K562 (cell line): ENCODE measurements around the gene CTSW. TPM values are rescaled to one million over a fixed set of nuclear protein-coding genes. Genes with fewer than 3 reads are reported as not detected.

Experiments used
- BCL6 ChIP-seq: fragments of 250-450 bp; sonication (Bioruptor Pico); IDR thresholded peaks from 2 replicates; pipeline ENCODE4 v1.4.0; 2020
- BDP1 ChIP-seq: IDR thresholded peaks from 3 replicates; pipeline ENCODE4 v1.6.1; 2011; ENCODE audit not compliant: insufficient read length, insufficient read depth
- CAMTA2 ChIP-seq: fragments of 250-450 bp; sonication (Bioruptor Pico); conservative IDR thresholded peaks from 2 replicates; pipeline ENCODE4 v1.5.1; 2022
- CBX5 ChIP-seq: IDR thresholded peaks from 2 replicates; pipeline ENCODE4 v1.6.1; 2014; ENCODE audit warnings: low read depth, borderline replicate concordance
- HDAC8 ChIP-seq: fragments of 450-650 bp; IDR thresholded peaks from 2 replicates; pipeline ENCODE4 v1.6.1; 2016; ENCODE audit warnings: mild to moderate bottlenecking, missing genetic modification characterization, moderate library complexity, missing compliant biosample characterization
- POLR3G ChIP-seq: IDR thresholded peaks from 2 replicates; pipeline ENCODE4 v1.6.1; 2011; ENCODE audit not compliant: insufficient read length, insufficient replicate concordance; ENCODE audit errors: extremely low read depth
- RAD51 ChIP-seq: fragments of 450-650 bp; IDR thresholded peaks from 2 replicates; pipeline ENCODE4 v1.7.1; 2016; ENCODE audit warnings: low read depth, mild to moderate bottlenecking, borderline replicate concordance
- RFX5 ChIP-seq: IDR thresholded peaks from 2 replicates; pipeline ENCODE4 v1.6.1; 2011; ENCODE audit warnings: low read depth, mild to moderate bottlenecking, improper control_type of control experiment, low read length
- SMARCC2 ChIP-seq: fragments of 450-650 bp; IDR thresholded peaks from 2 replicates; pipeline ENCODE4 v1.6.1; 2017; ENCODE audit warnings: antibody characterized with exemption, moderate library complexity, mild to moderate bottlenecking, low read depth
- STAT5B ChIP-seq: fragments of 250-450 bp; sonication (Bioruptor Pico); IDR thresholded peaks from 2 replicates; pipeline ENCODE4 v1.8.0; 2021; ENCODE audit warnings: mild to moderate bottlenecking, inconsistent platforms
- TCF3 ChIP-seq: sonication (generic); formaldehyde crosslinking; IDR thresholded peaks from 2 replicates; pipeline ENCODE4 v1.4.0; 2020; ENCODE audit warnings: mild to moderate bottlenecking, missing genetic modification reagents
- TOE1 ChIP-seq, 2 experiments: fragments of 450-650 bp in 1 of 2; sonication (generic) in 1 of 2; formaldehyde crosslinking in 1 of 2; IDR thresholded peaks; 2 replicates each; pipeline versions ENCODE4 v1.7.1 to v1.8.0; 2016 to 2022; ENCODE audit warnings: borderline replicate concordance in 2 of 2, mild to moderate bottlenecking in 2 of 2, antibody characterized with exemption in 1 of 2, inconsistent platforms in 1 of 2, low read depth in 1 of 2, missing genetic modification reagents in 1 of 2, moderate library complexity in 1 of 2
- XRCC5 ChIP-seq: fragments of 200-400 bp; formaldehyde crosslinking; IDR thresholded peaks from 2 replicates; pipeline ENCODE4 v1.6.1; 2017; ENCODE audit warnings: low read depth, mild to moderate bottlenecking, low read length
- ZNF12 ChIP-seq: sonication (generic); formaldehyde crosslinking; IDR thresholded peaks from 2 replicates; pipeline ENCODE4 v1.4.0; 2020; ENCODE audit warnings: mild to moderate bottlenecking, missing genetic modification reagents
- ZNF165 ChIP-seq: fragments of 250-450 bp; sonication (Bioruptor Pico); IDR thresholded peaks from 2 replicates; pipeline ENCODE4 v1.4.0; 2020; ENCODE audit warnings: borderline replicate concordance
- ZNF232 ChIP-seq: sonication (generic); formaldehyde crosslinking; IDR thresholded peaks from 2 replicates; pipeline ENCODE4 v1.8.0; 2022; ENCODE audit warnings: mild to moderate bottlenecking, missing genetic modification reagents
- ZNF57 ChIP-seq: fragments of 450-650 bp; formaldehyde crosslinking; IDR thresholded peaks from 2 replicates; pipeline ENCODE4 v1.4.0; 2020; ENCODE audit warnings: mild to moderate bottlenecking, moderate library complexity
- ZNF79 ChIP-seq: fragments of 250-450 bp; sonication (Bioruptor Pico); IDR thresholded peaks from 2 replicates; pipeline ENCODE4 v1.4.0; 2020; ENCODE audit warnings: low read depth, mild to moderate bottlenecking, moderate library complexity
- polyA plus RNA-seq, 8 experiments: library from polyadenylated mRNA; depleted of rRNA in 4 of 8; stranded (reverse) in 5 of 8; unstranded in 3 of 8; fragments of >200 nt; fragmentation: Nextera tagmentation in 2 of 8; fragmentation: Illumina TruSeq in 1 of 8; extraction: Ambion mirVana in 2 of 8; extraction: Trizol in 1 of 8; gene quantifications; 2 replicates each; pipeline versions ENCODE4 v1.2.1 to v1.2.3, GENCODE V29; 2011 to 2014; ENCODE audit warnings: inconsistent platforms in 1 of 8, missing spikeins in 1 of 8
- total RNA-seq, 7 experiments: library from RNA; depleted of rRNA in 6 of 7; stranded (reverse); fragments of >200 nt in 6 of 7; fragmentation: Illumina TruSeq in 2 of 7; extraction: Trizol in 2 of 7; gene quantifications; 2 replicates each; pipeline versions ENCODE4 v1.2.1 to v1.2.3, GENCODE V29; 2011 to 2021; ENCODE audit warnings: low replicate concordance in 1 of 7
- TF ChIP-seq, protein P1 (sequence below): fragments of 450-650 bp; formaldehyde crosslinking; IDR thresholded peaks from 2 replicates; pipeline ENCODE4 v1.4.0; 2020; ENCODE audit warnings: mild to moderate bottlenecking, moderate library complexity
- TF ChIP-seq, protein P2 (sequence below): sonication (generic); formaldehyde crosslinking; IDR thresholded peaks from 2 replicates; pipeline ENCODE4 v1.9.0; 2022; ENCODE audit warnings: mild to moderate bottlenecking, missing genetic modification reagents
- TF ChIP-seq, protein P3 (sequence below): fragments of 200-800 bp; sonication (Bioruptor generic); IDR thresholded peaks from 2 replicates; pipeline ENCODE4 v1.6.1; 2016; ENCODE audit warnings: missing genetic modification characterization, missing compliant biosample characterization

Gene CTSW
- total and polyA plus RNA-seq, 9 of the 15 experiments (the other 6 are each of a cell fraction or from before 2014, with no cell fraction given): 0.04 TPM; not detected in 8

DNA sequence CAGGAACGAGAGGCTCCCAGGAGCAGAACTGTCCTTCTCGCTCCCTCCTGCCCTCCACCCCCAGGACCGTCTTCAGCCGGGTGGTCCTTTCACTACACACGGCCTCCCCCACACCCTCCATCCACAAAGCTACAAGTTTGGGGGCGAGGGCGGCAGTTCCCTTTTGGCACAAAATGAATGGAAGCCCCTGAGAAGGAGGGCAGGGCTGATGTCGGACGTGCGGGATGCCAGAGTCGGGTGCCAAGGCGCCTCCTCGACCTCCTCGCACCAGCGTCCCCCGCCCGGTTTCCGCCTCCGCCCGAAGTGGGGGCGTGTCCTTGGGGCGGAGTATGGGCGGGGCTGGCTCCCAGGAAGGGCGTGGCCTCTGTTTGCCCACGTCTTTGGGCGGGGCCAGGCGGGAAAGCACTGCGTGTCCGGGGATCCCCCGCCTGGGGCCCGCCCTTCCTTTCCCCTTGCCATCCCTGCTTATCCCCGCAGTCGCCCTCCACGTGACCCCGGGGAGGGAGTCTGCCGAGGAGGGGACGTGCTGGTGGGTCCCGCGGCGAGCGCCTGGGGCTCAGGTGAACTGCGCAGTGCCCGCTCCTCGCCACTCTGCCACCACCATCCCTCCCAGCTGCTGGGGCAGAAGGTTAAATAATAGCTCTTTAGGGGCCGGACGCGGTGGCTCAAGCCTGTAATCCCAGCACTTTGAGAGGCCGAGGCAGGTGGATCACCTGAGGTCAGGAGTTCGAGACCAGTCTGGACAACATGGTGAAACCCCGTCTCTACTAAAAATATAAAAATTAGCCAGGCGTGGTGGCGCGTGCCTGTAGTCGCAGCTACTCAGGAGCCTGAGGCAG is 6.1 kb upstream of the CTSW start (continued):
- TF ChIP-seq, protein P1, sequence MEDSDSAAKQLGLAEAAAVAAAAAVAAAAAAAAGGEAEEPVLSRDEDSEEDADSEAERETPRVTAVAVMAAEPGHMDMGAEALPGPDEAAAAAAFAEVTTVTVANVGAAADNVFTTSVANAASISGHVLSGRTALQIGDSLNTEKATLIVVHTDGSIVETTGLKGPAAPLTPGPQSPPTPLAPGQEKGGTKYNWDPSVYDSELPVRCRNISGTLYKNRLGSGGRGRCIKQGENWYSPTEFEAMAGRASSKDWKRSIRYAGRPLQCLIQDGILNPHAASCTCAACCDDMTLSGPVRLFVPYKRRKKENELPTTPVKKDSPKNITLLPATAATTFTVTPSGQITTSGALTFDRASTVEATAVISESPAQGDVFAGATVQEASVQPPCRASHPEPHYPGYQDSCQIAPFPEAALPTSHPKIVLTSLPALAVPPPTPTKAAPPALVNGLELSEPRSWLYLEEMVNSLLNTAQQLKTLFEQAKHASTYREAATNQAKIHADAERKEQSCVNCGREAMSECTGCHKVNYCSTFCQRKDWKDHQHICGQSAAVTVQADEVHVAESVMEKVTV: no peak
- TF ChIP-seq HDAC8 (tag): no peak
- no peak for TF ChIP-seq CAMTA2 (CRISPR knock-in tag)
- TF ChIP-seq CBX5: no peak
- TF ChIP-seq STAT5B (CRISPR knock-in tag): no peak
- TF ChIP-seq, protein P2, sequence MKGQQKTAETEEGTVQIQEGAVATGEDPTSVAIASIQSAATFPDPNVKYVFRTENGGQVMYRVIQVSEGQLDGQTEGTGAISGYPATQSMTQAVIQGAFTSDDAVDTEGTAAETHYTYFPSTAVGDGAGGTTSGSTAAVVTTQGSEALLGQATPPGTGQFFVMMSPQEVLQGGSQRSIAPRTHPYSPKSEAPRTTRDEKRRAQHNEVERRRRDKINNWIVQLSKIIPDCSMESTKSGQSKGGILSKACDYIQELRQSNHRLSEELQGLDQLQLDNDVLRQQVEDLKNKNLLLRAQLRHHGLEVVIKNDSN (CRISPR knock-in tag): peak; percentile 93
- TF ChIP-seq ZNF57 (CRISPR knock-in tag): no peak
- TF ChIP-seq ZNF232 (CRISPR knock-in tag): no peak
- TF ChIP-seq XRCC5: no peak
- peak; percentile 90 for TF ChIP-seq RAD51
- TF ChIP-seq BCL6: no peak
- no peak for TF ChIP-seq POLR3G
- TF ChIP-seq SMARCC2: no peak
- no peak for TF ChIP-seq BDP1
- peak; percentile 66 for TF ChIP-seq TOE1 (IDR thresholded peaks at IDR 0.05; ENCODE audit: borderline replicate concordance)
- no peak for TF ChIP-seq TOE1 (CRISPR knock-in tag; IDR thresholded peaks at IDR 0.05; ENCODE audit: borderline replicate concordance, low read depth)
- TF ChIP-seq TCF3 (CRISPR knock-in tag): no peak; the same call in 1 of the 2 replicates
- no peak for TF ChIP-seq ZNF79
- no peak for TF ChIP-seq ZNF165 (CRISPR knock-in tag)
- no peak for TF ChIP-seq ZNF12
- no peak for TF ChIP-seq RFX5
- TF ChIP-seq, protein P3, sequence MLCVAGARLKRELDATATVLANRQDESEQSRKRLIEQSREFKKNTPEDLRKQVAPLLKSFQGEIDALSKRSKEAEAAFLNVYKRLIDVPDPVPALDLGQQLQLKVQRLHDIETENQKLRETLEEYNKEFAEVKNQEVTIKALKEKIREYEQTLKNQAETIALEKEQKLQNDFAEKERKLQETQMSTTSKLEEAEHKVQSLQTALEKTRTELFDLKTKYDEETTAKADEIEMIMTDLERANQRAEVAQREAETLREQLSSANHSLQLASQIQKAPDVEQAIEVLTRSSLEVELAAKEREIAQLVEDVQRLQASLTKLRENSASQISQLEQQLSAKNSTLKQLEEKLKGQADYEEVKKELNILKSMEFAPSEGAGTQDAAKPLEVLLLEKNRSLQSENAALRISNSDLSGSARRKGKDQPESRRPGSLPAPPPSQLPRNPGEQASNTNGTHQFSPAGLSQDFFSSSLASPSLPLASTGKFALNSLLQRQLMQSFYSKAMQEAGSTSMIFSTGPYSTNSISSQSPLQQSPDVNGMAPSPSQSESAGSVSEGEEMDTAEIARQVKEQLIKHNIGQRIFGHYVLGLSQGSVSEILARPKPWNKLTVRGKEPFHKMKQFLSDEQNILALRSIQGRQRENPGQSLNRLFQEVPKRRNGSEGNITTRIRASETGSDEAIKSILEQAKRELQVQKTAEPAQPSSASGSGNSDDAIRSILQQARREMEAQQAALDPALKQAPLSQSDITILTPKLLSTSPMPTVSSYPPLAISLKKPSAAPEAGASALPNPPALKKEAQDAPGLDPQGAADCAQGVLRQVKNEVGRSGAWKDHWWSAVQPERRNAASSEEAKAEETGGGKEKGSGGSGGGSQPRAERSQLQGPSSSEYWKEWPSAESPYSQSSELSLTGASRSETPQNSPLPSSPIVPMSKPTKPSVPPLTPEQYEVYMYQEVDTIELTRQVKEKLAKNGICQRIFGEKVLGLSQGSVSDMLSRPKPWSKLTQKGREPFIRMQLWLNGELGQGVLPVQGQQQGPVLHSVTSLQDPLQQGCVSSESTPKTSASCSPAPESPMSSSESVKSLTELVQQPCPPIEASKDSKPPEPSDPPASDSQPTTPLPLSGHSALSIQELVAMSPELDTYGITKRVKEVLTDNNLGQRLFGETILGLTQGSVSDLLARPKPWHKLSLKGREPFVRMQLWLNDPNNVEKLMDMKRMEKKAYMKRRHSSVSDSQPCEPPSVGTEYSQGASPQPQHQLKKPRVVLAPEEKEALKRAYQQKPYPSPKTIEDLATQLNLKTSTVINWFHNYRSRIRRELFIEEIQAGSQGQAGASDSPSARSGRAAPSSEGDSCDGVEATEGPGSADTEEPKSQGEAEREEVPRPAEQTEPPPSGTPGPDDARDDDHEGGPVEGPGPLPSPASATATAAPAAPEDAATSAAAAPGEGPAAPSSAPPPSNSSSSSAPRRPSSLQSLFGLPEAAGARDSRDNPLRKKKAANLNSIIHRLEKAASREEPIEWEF: no peak
